Fibroblast of pulmonary artery (primary cell): ENCODE measurements around the gene GPR146.

Experiments
- DNase-seq: peaks from one replicate; pipeline ENCODE4 v3.0.0-alpha.2; 2010; ENCODE audit warnings: low read depth
- H3K4me3 ChIP-seq: replicated peaks from 2 replicates; pipeline ENCODE4 v1.5.1; 2011; ENCODE audit warnings: low read depth, mild to moderate bottlenecking, control low read depth, low read length, moderate library complexity
- CTCF ChIP-seq: IDR thresholded peaks from 2 replicates; pipeline ENCODE4 v1.5.1; 2011; ENCODE audit warnings: mild to moderate bottlenecking, control low read depth, low read length, inconsistent platforms; ENCODE audit errors: missing control alignments

GPR146 gene

GRCh38 chr7:1094870-1095269, 50.5 kb downstream of the GPR146 start:
- no peak for TF ChIP-seq CTCF
- H3K4me3 ChIP-seq, result no peak overlapping the region

GRCh38 chr7:1095621-1096155, 51.3 kb downstream of the GPR146 start:
- no peak overlapping the region for H3K4me3 ChIP-seq

More at GRCh38 chr7:1094870-1095269, 50.5 kb downstream of the GPR146 start:
- DNase-seq, result no peak

GRCh38 chr7:1096156-1097119, 52.1 kb downstream of the GPR146 start:
- no peak for DNase-seq
- TF ChIP-seq CTCF, result no peak
- no peak overlapping the region for H3K4me3 ChIP-seq

More at GRCh38 chr7:1095621-1096155, 51.3 kb downstream of the GPR146 start:
- no peak for DNase-seq
- no peak for TF ChIP-seq CTCF

GRCh38 chr7:1097120-1097504, 52.8 kb downstream of the GPR146 start:
- no peak for TF ChIP-seq CTCF
- no peak overlapping the region for H3K4me3 ChIP-seq
- no peak for DNase-seq

- DNase-seq, result no peak
- H3K4me3 ChIP-seq, result no peak overlapping the region
- TF ChIP-seq CTCF, result no peak
Measured at GRCh38 chr7:1098243-1099153, 54.2 kb downstream of the GPR146 start.

- H3K4me3 ChIP-seq, result no peak overlapping the region
- no peak for TF ChIP-seq CTCF
- no peak for DNase-seq
Measured at GRCh38 chr7:1099154-1099542, 54.8 kb downstream of the GPR146 start.
